DOHH2 (cell line): ENCODE results near the gene MBD2.
"Not testable (repeated sequence)": the region's sequence is repeated elsewhere in the genome, so short reads cannot be mapped to it uniquely, and the experiment has no call there.

Source experiments
- H3F3A ChIP-seq: fragments of 200-600 bp; sonication (generic), shearing (Covaris generic); 2 replicates; pipeline ENCODE4 v1.6.0; 2016; ENCODE audit warnings: antibody characterized with exemption, mild to moderate bottlenecking; ENCODE audit not compliant: control insufficient read depth, insufficient read depth
- H3K27ac ChIP-seq: fragments of 200-600 bp; sonication (generic); 2 replicates; pipeline ENCODE4 v1.5.1; 2014; ENCODE audit warnings: low read depth, mild to moderate bottlenecking, low read length, moderate library complexity
- H3K27me3 ChIP-seq: fragments of 200-600 bp; sonication (generic); 2 replicates; pipeline ENCODE4 v1.6.1; 2014; ENCODE audit warnings: mild to moderate bottlenecking, low read length, mixed read lengths; ENCODE audit not compliant: control insufficient read depth
- H3K36me3 ChIP-seq: fragments of 200-600 bp; sonication (generic); 2 replicates; pipeline ENCODE4 v1.6.1; 2014; ENCODE audit warnings: mild to moderate bottlenecking, low read length, moderate library complexity, mixed read lengths; ENCODE audit not compliant: control insufficient read depth
- H3K4me1 ChIP-seq: fragments of 200-600 bp; sonication (generic); 2 replicates; pipeline ENCODE4 v1.6.1; 2014; ENCODE audit warnings: mild to moderate bottlenecking, low read length, mixed read lengths; ENCODE audit not compliant: control insufficient read depth
- H3K4me2 ChIP-seq: fragments of 200-600 bp; sonication (generic); 2 replicates; pipeline ENCODE4 v1.6.0; 2014; ENCODE audit warnings: mild to moderate bottlenecking, low read length, moderate library complexity
- H3K4me3 ChIP-seq: fragments of 200-600 bp; sonication (generic); 2 replicates; pipeline ENCODE4 v1.5.1; 2014; ENCODE audit warnings: mild to moderate bottlenecking, low read length, mixed read lengths
- H3K79me2 ChIP-seq: fragments of 200-600 bp; sonication (generic); 2 replicates; pipeline ENCODE4 v1.6.1; 2014; ENCODE audit warnings: mild to moderate bottlenecking, low read length, mixed read lengths; ENCODE audit not compliant: control insufficient read depth
- H3K9me2 ChIP-seq: fragments of 200-600 bp; sonication (generic); replicated peaks from 2 replicates; pipeline ENCODE4 v1.6.1; 2014; ENCODE audit warnings: mild to moderate bottlenecking, low read length, mixed read lengths; ENCODE audit not compliant: control insufficient read depth
- H3K9me3 ChIP-seq: fragments of 200-600 bp; sonication (generic); 2 replicates; pipeline ENCODE4 v1.6.1; 2014; ENCODE audit warnings: antibody characterized with exemption, low read length, mixed read lengths; ENCODE audit not compliant: control insufficient read depth, insufficient read depth
- H4K20me1 ChIP-seq: fragments of 200-600 bp; sonication (generic); 2 replicates; pipeline ENCODE4 v1.6.0; 2014; ENCODE audit warnings: low read depth, mild to moderate bottlenecking, antibody characterized with exemption, low read length, moderate library complexity; ENCODE audit not compliant: control insufficient read depth, insufficient read depth
- EZH2phosphoT487 ChIP-seq: fragments of 200-600 bp; sonication (generic); IDR thresholded peaks from 2 replicates; pipeline ENCODE4 v1.6.1; 2017; ENCODE audit warnings: borderline replicate concordance, mild to moderate bottlenecking, antibody characterized with exemption, low read length, moderate library complexity, mixed read lengths
- TF ChIP-seq, protein P1 (sequence below): fragments of 200-600 bp; sonication (generic); IDR thresholded peaks from one replicate; pipeline ENCODE4 v1.5.1; 2014; ENCODE audit warnings: antibody characterized with exemption, mild to moderate bottlenecking, low read depth, low read length; ENCODE audit not compliant: poor library complexity, severe bottlenecking

The MBD2 gene

DNA sequence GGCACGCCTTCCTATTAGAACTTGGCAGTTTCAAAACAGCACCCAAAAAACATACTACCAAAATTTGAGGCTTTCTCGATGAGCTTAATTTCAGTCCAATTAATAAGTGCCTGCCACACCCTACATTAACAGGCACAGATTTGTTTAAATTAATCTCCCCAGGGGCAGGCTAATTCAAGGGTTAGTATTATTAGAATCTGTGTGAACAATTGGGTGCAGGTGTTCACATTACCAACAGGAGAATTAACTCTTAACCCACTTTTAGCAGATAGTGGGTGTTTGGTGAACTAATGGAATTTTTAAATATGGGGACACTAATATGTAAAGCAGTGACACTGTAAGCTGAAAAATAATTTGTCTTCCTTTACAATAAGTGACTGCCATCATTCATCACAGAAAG is 4.1 kb downstream of the MBD2 start:
- H3K36me3 ChIP-seq, result peaks cover 66% of the 10 kb centered on the region
- H4K20me1 ChIP-seq, result no peaks in the 10 kb centered on the region
- H3K4me3 ChIP-seq, result peak overlapping the region; percentile 78
- peaks cover 65% of the 10 kb centered on the region for H3K4me1 ChIP-seq
- peaks cover 57% of the 10 kb centered on the region for H3F3A ChIP-seq
- no peaks in the 10 kb centered on the region for H3K9me2 ChIP-seq
- TF ChIP-seq EZH2phosphoT487, result no peak
- TF ChIP-seq, protein P1, sequence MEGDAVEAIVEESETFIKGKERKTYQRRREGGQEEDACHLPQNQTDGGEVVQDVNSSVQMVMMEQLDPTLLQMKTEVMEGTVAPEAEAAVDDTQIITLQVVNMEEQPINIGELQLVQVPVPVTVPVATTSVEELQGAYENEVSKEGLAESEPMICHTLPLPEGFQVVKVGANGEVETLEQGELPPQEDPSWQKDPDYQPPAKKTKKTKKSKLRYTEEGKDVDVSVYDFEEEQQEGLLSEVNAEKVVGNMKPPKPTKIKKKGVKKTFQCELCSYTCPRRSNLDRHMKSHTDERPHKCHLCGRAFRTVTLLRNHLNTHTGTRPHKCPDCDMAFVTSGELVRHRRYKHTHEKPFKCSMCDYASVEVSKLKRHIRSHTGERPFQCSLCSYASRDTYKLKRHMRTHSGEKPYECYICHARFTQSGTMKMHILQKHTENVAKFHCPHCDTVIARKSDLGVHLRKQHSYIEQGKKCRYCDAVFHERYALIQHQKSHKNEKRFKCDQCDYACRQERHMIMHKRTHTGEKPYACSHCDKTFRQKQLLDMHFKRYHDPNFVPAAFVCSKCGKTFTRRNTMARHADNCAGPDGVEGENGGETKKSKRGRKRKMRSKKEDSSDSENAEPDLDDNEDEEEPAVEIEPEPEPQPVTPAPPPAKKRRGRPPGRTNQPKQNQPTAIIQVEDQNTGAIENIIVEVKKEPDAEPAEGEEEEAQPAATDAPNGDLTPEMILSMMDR, result no peak
- H3K27ac ChIP-seq, result peak overlapping the region; percentile 99
- H3K9me3 ChIP-seq, result no peaks in the 10 kb centered on the region
- peaks cover 89% of the 10 kb centered on the region for H3K79me2 ChIP-seq
- H3K4me2 ChIP-seq, result peak overlapping the region; percentile 90
- H3K27me3 ChIP-seq, result no peaks in the 10 kb centered on the region

DNA sequence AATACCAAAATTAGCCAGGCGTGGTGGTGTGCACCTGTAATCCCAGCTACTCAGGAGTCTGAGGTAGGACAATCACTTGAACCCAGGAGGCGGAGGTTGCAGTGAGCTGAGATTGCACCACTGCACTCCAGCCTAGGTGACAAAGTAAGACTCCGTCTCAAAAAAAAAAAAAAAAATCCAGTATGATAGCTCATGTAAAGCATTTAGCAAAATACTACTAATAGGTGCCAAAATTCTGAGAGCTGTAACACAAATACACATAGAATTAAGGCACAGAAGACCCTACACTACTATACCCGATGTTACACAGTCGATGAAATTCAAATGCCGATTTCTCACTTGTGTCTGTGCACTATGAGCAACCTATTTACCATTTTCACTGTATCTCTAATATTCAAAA is 5.7 kb downstream of the MBD2 start:
- peaks cover 74% of the 10 kb centered on the region for H3K4me1 ChIP-seq

DNA sequence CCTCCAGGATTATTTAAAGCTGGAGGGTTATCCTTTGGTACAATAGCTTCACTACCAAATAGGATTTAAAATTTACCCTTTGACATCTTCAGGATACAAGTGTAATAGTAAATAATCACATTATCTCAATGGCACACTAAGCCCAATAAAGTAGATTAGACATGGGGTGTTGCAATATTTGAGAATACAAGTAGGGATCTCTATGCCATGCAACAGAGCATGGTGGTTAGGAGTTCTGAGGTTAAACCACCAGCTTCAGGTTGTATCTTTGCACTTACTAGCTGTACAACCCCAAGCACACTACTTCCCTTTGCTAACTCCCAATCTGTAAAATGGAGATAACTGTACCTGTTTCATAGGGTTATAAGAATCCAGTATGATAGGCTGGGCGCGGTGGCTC is 6.2 kb downstream of the MBD2 start:
- Histone ChIP-seq H3K9me2 (no peaks in the 10 kb centered on the region), H3K27me3 (no peaks in the 10 kb centered on the region), H4K20me1 (no peaks in the 10 kb centered on the region), H3K4me1 (peaks cover 79% of the 10 kb centered on the region), H3K4me3 (peak overlapping the region; percentile 78), H3K79me2 (peaks cover 99% of the 10 kb centered on the region), H3F3A (peaks cover 53% of the 10 kb centered on the region), H3K9me3 (no peaks in the 10 kb centered on the region), H3K36me3 (peaks cover 76% of the 10 kb centered on the region), H3K4me2 (peak overlapping the region; percentile 90), H3K27ac (peak overlapping the region; percentile 99)
- TF ChIP-seq, protein P1, result no peak
- no peak for TF ChIP-seq EZH2phosphoT487

More for the DNA sequence above, 5.7 kb downstream of the MBD2 start:
- Histone ChIP-seq H3F3A (peaks cover 57% of the 10 kb centered on the region), H3K27ac (peak overlapping the region; percentile 99), H3K4me3 (peak overlapping the region; percentile 78), H3K79me2 (peaks cover 99% of the 10 kb centered on the region), H3K36me3 (peaks cover 76% of the 10 kb centered on the region), H3K4me2 (peak overlapping the region; percentile 90)
- H3K9me2 ChIP-seq, H3K27me3 ChIP-seq, H3K9me3 ChIP-seq, H4K20me1 ChIP-seq: not testable (repeated sequence)

DNA sequence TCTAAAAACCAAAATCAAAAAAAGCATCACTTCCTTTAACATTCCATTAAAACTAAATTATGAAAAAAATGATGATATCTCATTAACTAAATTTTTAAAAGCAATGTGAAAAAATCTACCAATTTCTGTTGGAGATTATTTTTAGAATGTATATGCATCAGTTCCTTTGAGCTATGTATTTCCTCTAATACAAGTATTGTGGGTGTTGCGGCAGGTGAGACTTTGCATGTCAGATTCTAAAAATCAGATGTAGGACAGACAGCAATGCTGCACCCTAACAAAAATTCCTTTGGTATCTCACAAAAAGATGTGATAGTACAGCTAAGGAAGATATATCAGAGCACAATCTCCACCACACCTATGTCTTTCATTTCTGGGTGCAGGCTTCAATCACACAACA is 6.8 kb downstream of the MBD2 start:
- Histone ChIP-seq H3K79me2 (peaks cover 99% of the 10 kb centered on the region), H3K4me1 (peaks cover 85% of the 10 kb centered on the region)

More for the DNA sequence above, 6.8 kb downstream of the MBD2 start:
- Histone ChIP-seq H3K9me3 (no peaks in the 10 kb centered on the region), H3F3A (peaks cover 46% of the 10 kb centered on the region), H3K4me2 (peak overlapping the region; percentile 90), H3K36me3 (peaks cover 73% of the 10 kb centered on the region), H4K20me1 (no peaks in the 10 kb centered on the region), H3K27ac (peak overlapping the region; percentile 99), H3K27me3 (no peaks in the 10 kb centered on the region), H3K4me3 (peak overlapping the region; percentile 78), H3K9me2 (no peaks in the 10 kb centered on the region)
- TF ChIP-seq, protein P1, result no peak
- TF ChIP-seq EZH2phosphoT487, result no peak
